ENCODE results near the gene FZR1. TPM values are rescaled to one million over a fixed set of nuclear protein-coding genes. Genes with fewer than 3 reads are reported as not detected.

FZR1 gene
- total and polyA plus RNA-seq, 2 of the 4 experiments (the other 2 are of a cell fraction), result 21.5 to 47.8 TPM

GRCh38 chr19:3475449-3475848, 30.7 kb upstream of the FZR1 start:
- in situ Hi-C loops (cut with MboI; ENCODE audit: low sequenced_read_pairs) (loop anchor here (25.0 kb wide), 1 partner anchor 513 kb away; no protein-coding TSS in a partner anchor), intact Hi-C loops (cut with micrococcal nuclease) (no loop called here), dilution Hi-C loops (cut with HindIII; ENCODE audit: low sequenced_read_pairs, unreplicated experiment) (no loop called here)
- no peak overlapping the region for H3K4me3 ChIP-seq (ENCODE audit: insufficient read depth, low read depth, low read length)
- H3K9ac ChIP-seq (ENCODE audit: low read depth, low read length), result no peak overlapping the region
- no peak overlapping the region for H3K27ac ChIP-seq (ENCODE audit: insufficient read depth, low read length)
- no peak overlapping the region for H3K18ac ChIP-seq (ENCODE audit: low read depth, low read length)
- WGBS, 2 experiments (ENCODE audit: extremely low coverage in 2 of 2, insufficient read length in 1 of 2), result 60 to 100% methylated on average over 2 to 4 of the region's 4 CpGs
- H3K4me2 ChIP-seq (ENCODE audit: low read depth, low read length), result no peak overlapping the region
- no peak for DNase-seq
- no peak overlapping the region for H3K23ac ChIP-seq (ENCODE audit: low read depth, low read length)
- POLR2A ChIA-PET (ENCODE audit: unreplicated experiment), result no interaction called here
- H3K4me1 ChIP-seq (ENCODE audit: control insufficient read depth, insufficient read depth, low read length), result no peaks in the 10 kb centered on the region
- no peaks in the 10 kb centered on the region for H3K9me1 ChIP-seq (ENCODE audit: insufficient read depth, low read length)
- no peaks in the 10 kb centered on the region; a peak in 1 of 4 replicates for H3K79me1 ChIP-seq (ENCODE audit: low read depth in 1 of 2, low read length in 2 of 2)
- H4K91ac ChIP-seq (ENCODE audit: insufficient read depth, low read depth, low read length), result no peak overlapping the region
- no peak overlapping the region for H2BK120ac ChIP-seq (ENCODE audit: low read depth, low read length)
- H3K27me3 ChIP-seq (ENCODE audit: control insufficient read depth, insufficient read depth, low read length), result peaks cover 18% of the 10 kb centered on the region
- H4K20me1 ChIP-seq (ENCODE audit: insufficient read depth, low read length), result no peaks in the 10 kb centered on the region; the same call in 1 of the 2 replicates
- no peak overlapping the region for H2BK15ac ChIP-seq (ENCODE audit: low read depth, low read length)
- H3K36me3 ChIP-seq (ENCODE audit: control insufficient read depth, insufficient read depth, low read length), result no peaks in the 10 kb centered on the region
- no peak overlapping the region for H2BK20ac ChIP-seq (ENCODE audit: low read depth, low read length)
- CTCF ChIA-PET, result interaction anchor here (0.6 kb wide), 1 partner anchor 10 kb away, joined by 4 read pairs; no protein-coding TSS in a partner anchor
- H2AFZ ChIP-seq (replicated peaks; ENCODE audit: low read length, poor library complexity), result no peak overlapping the region
- H3K4ac ChIP-seq (ENCODE audit: low read depth, low read length), result no peak overlapping the region
- H2AK9ac ChIP-seq (replicated peaks; ENCODE audit: low read depth, low read length, poor library complexity), result no peak overlapping the region
- H3K56ac ChIP-seq (ENCODE audit: extremely low read depth, insufficient read depth, low read length), result no peak overlapping the region
- no peaks in the 10 kb centered on the region; the same call in 1 of the 2 replicates for H3K9me3 ChIP-seq (ENCODE audit: control insufficient read depth, insufficient read depth, low read length)
- H2AK5ac ChIP-seq (ENCODE audit: low read depth, low read length), result no peak overlapping the region
- BruUV-seq (replicated peaks), result no TSS peak
- H3K14ac ChIP-seq (replicated peaks; ENCODE audit: low read depth, low read length), result no peak overlapping the region
- H4K8ac ChIP-seq (ENCODE audit: low read depth in 2 of 2, low read length in 2 of 2), result no peak overlapping the region
- no peak for ATAC-seq (ENCODE audit: low read depth)
- TF ChIP-seq RFX5 (IDR thresholded peaks at IDR 0.05; ENCODE audit: low read depth, low read length) (no peak), FOS (IDR thresholded peaks at IDR 0.05; ENCODE audit: low read depth, low read length) (no peak), BHLHE40 (IDR thresholded peaks at IDR 0.05; ENCODE audit: low read depth, low read length) (no peak), CEBPB (IDR thresholded peaks at IDR 0.05; ENCODE audit: low read depth, low read length) (no peak), MXI1 (IDR thresholded peaks at IDR 0.05; ENCODE audit: borderline replicate concordance, low read depth, low read length) (no peak), POLR2A (IDR thresholded peaks at IDR 0.05; ENCODE audit: low read depth, low read length) (no peak), USF2 (IDR thresholded peaks at IDR 0.05; ENCODE audit: low read depth, low read length) (no peak), MAZ (IDR thresholded peaks at IDR 0.05; ENCODE audit: borderline replicate concordance, low read depth, low read length) (no peak), RAD21 (IDR thresholded peaks at IDR 0.05; ENCODE audit: low read length) (no peak), ELK1 (IDR thresholded peaks at IDR 0.05; ENCODE audit: borderline replicate concordance, low read depth, low read length) (no peak), NFE2L2 (IDR thresholded peaks at IDR 0.05; ENCODE audit: low read depth, low read length) (no peak), CTCF (conservative IDR thresholded peaks at IDR 0.05; ENCODE audit: low read depth, low read length) (no peak), CHD1 (IDR thresholded peaks at IDR 0.05; ENCODE audit: low read depth, low read length) (no peak), SMC3 (IDR thresholded peaks at IDR 0.05; ENCODE audit: low read depth, low read length) (no peak), MAFK (IDR thresholded peaks at IDR 0.05; ENCODE audit: low read depth, low read length) (no peak), RCOR1 (IDR thresholded peaks at IDR 0.05; ENCODE audit: insufficient replicate concordance, low read length) (no peak)
- H4K5ac ChIP-seq (ENCODE audit: low read depth, low read length), result no peak overlapping the region
- peak overlapping the region; percentile 14 for H2BK5ac ChIP-seq (ENCODE audit: low read depth, low read length, poor library complexity, severe bottlenecking)

Data from IMR-90 (cell line).